GM12892 (cell line): ENCODE results near the gene IL17RA.

Experiments used
- DNase-seq: peaks from one replicate; pipeline ENCODE4 v3.0.0; 2011; ENCODE audit not compliant: insufficient read length
- FAIRE-seq: peaks from 2 replicates; lab custom pipeline; 2011; peaks lifted over from hg19 to GRCh38; lab: Jason Lieb, UNC
- POLR2A ChIP-seq: IDR thresholded peaks from 2 replicates; pipeline ENCODE4 v1.6.1; 2011; ENCODE audit warnings: low read depth, low read length, control low read depth
- POLR2AphosphoS5 ChIP-seq: IDR thresholded peaks from 2 replicates; pipeline ENCODE4 v1.6.1; 2011; ENCODE audit warnings: low read depth, low read length, control low read depth
- TAF1 ChIP-seq: IDR thresholded peaks from 2 replicates; pipeline ENCODE4 v1.6.1; 2011; ENCODE audit warnings: low read depth, mild to moderate bottlenecking, control low read depth, low read length, borderline replicate concordance

IL17RA gene

GRCh38 chr22:17057959-17058814, 26.6 kb upstream of the IL17RA start:
- DNase-seq (peak; percentile 43), FAIRE-seq (peak; percentile 90)
- TF ChIP-seq POLR2A (no peak), POLR2AphosphoS5 (no peak), TAF1 (no peak)

GRCh38 chr22:17060126-17060525, 24.7 kb upstream of the IL17RA start:
- TF ChIP-seq POLR2AphosphoS5 (no peak), POLR2A (no peak), TAF1 (no peak)
- DNase-seq, result no peak
- no peak for FAIRE-seq

GRCh38 chr22:17063411-17064106, 21.2 kb upstream of the IL17RA start:
- TF ChIP-seq TAF1 (no peak), POLR2A (no peak), POLR2AphosphoS5 (no peak)
- FAIRE-seq, result no peak

GRCh38 chr22:17064498-17065100, 20.2 kb upstream of the IL17RA start:
- no peak for FAIRE-seq
- no peak for TF ChIP-seq POLR2A
- TF ChIP-seq POLR2AphosphoS5, result no peak
- TF ChIP-seq TAF1, result no peak
- DNase-seq, result no peak

More at GRCh38 chr22:17063411-17064106, 21.2 kb upstream of the IL17RA start:
- DNase-seq, result no peak

- no peak for DNase-seq
- TF ChIP-seq POLR2A (no peak), TAF1 (no peak), POLR2AphosphoS5 (no peak)
- no peak for FAIRE-seq
Observed at GRCh38 chr22:17065433-17065832, 19.4 kb upstream of the IL17RA start.

GRCh38 chr22:17072877-17073276, 11.9 kb upstream of the IL17RA start:
- FAIRE-seq, result no peak

GRCh38 chr22:17074648-17075002, 10.2 kb upstream of the IL17RA start:
- DNase-seq, result no peak
- FAIRE-seq, result no peak
- TF ChIP-seq POLR2AphosphoS5, result no peak
- TF ChIP-seq TAF1, result no peak
- no peak for TF ChIP-seq POLR2A

More at GRCh38 chr22:17072877-17073276, 11.9 kb upstream of the IL17RA start:
- TF ChIP-seq TAF1, result no peak
- no peak for TF ChIP-seq POLR2AphosphoS5
- TF ChIP-seq POLR2A, result no peak
- DNase-seq, result no peak

- DNase-seq, result no peak
- FAIRE-seq, result no peak
- TF ChIP-seq TAF1, result no peak
- TF ChIP-seq POLR2AphosphoS5, result no peak
- TF ChIP-seq POLR2A, result no peak
Observed at GRCh38 chr22:17077255-17077654, 7.5 kb upstream of the IL17RA start.

- DNase-seq, result no peak
- no peak for TF ChIP-seq POLR2AphosphoS5
- TF ChIP-seq TAF1, result no peak
- no peak for TF ChIP-seq POLR2A
- no peak for FAIRE-seq
Observed at GRCh38 chr22:17079572-17079971, 5.2 kb upstream of the IL17RA start.

GRCh38 chr22:17083255-17083654, 1.5 kb upstream of the IL17RA start:
- TF ChIP-seq TAF1 (no peak), POLR2A (no peak), POLR2AphosphoS5 (no peak)
- DNase-seq (no peak), FAIRE-seq (no peak)

- TF ChIP-seq POLR2AphosphoS5 (no peak), POLR2A (no peak)
- FAIRE-seq, result no peak
- DNase-seq, result no peak
Observed at GRCh38 chr22:17083811-17084441, 874 bp upstream of the IL17RA start.
